RWPE2 (cell line): ENCODE results near the gene PPP1R7.

ENCODE experiments used
- ATAC-seq: fragments of 200-7000 bp; cut with Tn5 transposase; 3 replicates; pipeline ENCODE4 v1.9.1; 2021; ENCODE audit warnings: low read depth
- DNase-seq: peaks from one replicate; pipeline ENCODE4 v3.0.0-alpha.2; 2020; ENCODE audit warnings: low spot score
- H3K27ac ChIP-seq: fragments of 450-650 bp; 2 replicates; pipeline ENCODE4 v1.5.1; 2017; ENCODE audit warnings: mild to moderate bottlenecking; ENCODE audit not compliant: poor library complexity, severe bottlenecking
- H3K27me3 ChIP-seq: fragments of 250-450 bp; sonication (Bioruptor Pico); 2 replicates; pipeline ENCODE4 v1.5.1; 2021; ENCODE audit warnings: mild to moderate bottlenecking, moderate library complexity; ENCODE audit not compliant: insufficient read depth, poor library complexity, severe bottlenecking
- H3K36me3 ChIP-seq: fragments of 250-450 bp; sonication (Bioruptor Pico); 2 replicates; pipeline ENCODE4 v1.5.1; 2020; ENCODE audit warnings: low read depth, mild to moderate bottlenecking, moderate library complexity
- H3K4me1 ChIP-seq: fragments of 250-450 bp; sonication (Bioruptor Pico); 2 replicates; pipeline ENCODE4 v1.5.1; 2021; ENCODE audit warnings: mild to moderate bottlenecking, moderate library complexity; ENCODE audit not compliant: insufficient read depth, poor library complexity, severe bottlenecking
- H3K4me3 ChIP-seq: fragments of 250-450 bp; sonication (Bioruptor Pico); 2 replicates; pipeline ENCODE4 v1.5.1; 2021; ENCODE audit warnings: mild to moderate bottlenecking, moderate library complexity; ENCODE audit not compliant: severe bottlenecking
- H3K9me3 ChIP-seq: fragments of 250-450 bp; sonication (Bioruptor Pico); 2 replicates; pipeline ENCODE4 v1.5.1; 2021; ENCODE audit warnings: mild to moderate bottlenecking, moderate library complexity; ENCODE audit not compliant: severe bottlenecking
- TF ChIP-seq, protein P1 (sequence below): fragments of 450-650 bp; IDR thresholded peaks from one replicate; pipeline ENCODE4 v1.5.1; 2017; ENCODE audit warnings: mild to moderate bottlenecking, moderate library complexity; ENCODE audit not compliant: poor library complexity, severe bottlenecking

Gene PPP1R7

DNA sequence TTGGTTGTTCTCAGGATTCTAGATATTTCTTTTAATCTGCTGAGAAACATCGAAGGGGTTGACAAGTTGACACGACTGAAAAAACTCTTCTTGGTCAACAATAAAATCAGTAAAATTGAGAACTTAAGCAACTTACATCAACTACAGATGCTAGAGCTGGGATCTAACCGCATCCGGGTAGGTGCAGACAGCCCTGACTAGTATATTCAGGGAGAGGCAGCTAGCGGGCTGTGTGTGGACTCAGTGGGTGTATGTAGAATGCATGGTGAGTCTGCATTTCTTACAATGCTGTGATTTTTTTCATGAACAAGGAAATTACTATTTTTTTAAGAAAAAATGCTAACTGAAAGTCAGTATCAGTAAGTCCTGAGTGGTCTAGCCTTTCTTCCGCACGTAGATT is 10.1 kb downstream of the PPP1R7 start:
- TF ChIP-seq, protein P1, sequence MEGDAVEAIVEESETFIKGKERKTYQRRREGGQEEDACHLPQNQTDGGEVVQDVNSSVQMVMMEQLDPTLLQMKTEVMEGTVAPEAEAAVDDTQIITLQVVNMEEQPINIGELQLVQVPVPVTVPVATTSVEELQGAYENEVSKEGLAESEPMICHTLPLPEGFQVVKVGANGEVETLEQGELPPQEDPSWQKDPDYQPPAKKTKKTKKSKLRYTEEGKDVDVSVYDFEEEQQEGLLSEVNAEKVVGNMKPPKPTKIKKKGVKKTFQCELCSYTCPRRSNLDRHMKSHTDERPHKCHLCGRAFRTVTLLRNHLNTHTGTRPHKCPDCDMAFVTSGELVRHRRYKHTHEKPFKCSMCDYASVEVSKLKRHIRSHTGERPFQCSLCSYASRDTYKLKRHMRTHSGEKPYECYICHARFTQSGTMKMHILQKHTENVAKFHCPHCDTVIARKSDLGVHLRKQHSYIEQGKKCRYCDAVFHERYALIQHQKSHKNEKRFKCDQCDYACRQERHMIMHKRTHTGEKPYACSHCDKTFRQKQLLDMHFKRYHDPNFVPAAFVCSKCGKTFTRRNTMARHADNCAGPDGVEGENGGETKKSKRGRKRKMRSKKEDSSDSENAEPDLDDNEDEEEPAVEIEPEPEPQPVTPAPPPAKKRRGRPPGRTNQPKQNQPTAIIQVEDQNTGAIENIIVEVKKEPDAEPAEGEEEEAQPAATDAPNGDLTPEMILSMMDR: no peak
- DNase-seq: no peak
- Histone ChIP-seq H3K27ac (no peak overlapping the region), H3K4me3 (no peak overlapping the region), H3K4me1 (no peaks in the 10 kb centered on the region), H3K36me3 (peaks cover 34% of the 10 kb centered on the region), H3K9me3 (no peaks in the 10 kb centered on the region), H3K27me3 (no peaks in the 10 kb centered on the region)
- ATAC-seq: no peak

DNA sequence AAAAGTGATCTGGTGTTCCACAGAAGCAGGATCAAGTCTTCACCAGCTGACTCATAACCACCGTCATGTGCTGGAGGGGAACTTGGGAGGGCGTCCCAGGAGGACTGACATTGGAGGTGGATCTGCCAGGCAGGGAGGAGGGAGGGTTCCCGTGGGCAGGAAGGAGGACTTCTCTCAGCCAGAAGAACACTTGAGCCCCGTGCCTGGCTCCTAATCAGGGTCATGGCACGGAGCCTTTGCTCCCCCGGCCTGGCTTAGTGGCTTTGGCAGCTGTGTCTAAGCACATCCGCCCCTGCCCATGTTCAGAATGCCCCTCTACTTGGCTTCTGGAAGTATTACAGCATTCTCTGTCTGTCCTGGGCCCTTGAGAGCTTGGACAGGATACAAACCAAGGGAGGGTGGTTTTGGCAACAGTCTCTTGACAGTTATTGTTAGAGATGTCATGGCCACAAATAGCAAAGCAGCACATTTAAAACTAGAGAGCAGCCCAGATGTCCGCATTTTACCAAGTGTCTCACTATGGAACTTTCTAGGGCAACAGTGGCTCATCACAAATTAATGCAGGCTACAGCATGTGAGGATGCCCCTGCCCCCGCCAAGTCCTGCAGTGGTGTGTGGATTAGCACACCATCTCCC is 11.5 kb downstream of the PPP1R7 start:
- TF ChIP-seq, protein P1: no peak
- Histone ChIP-seq H3K36me3 (peaks cover 40% of the 10 kb centered on the region), H3K4me3 (no peak overlapping the region), H3K27me3 (no peaks in the 10 kb centered on the region), H3K9me3 (no peaks in the 10 kb centered on the region), H3K27ac (no peak overlapping the region), H3K4me1 (no peaks in the 10 kb centered on the region)
- no peak for DNase-seq
- no peak for ATAC-seq

DNA sequence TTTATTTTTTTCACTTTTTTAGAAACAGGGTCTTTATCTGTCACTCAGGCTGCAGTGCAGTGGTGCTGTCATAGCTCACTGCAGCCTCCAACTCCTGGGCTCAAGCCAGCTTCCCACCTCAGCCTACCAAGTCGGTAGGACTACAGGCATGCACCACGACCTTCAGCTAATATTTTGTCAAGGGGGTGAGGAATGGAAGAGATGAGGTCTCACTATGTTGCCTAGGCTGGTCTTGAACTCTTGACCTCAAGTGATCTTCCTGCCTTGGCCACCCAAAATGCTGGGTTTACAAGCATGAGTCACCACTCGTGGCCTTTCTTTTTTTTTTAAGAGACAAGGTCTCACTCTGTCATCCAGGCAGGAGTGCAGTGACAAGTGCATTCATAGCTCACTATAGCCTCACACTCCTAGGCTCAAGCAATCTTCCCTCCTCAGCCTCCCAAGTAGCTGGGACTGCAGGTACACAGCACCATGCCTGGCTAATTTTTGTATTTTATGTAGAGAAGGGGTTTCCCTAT is 13.4 kb downstream of the PPP1R7 start:
- DNase-seq (no peak), ATAC-seq (no peak)
- Histone ChIP-seq H3K9me3 (no peaks in the 10 kb centered on the region), H3K4me1 (no peaks in the 10 kb centered on the region), H3K36me3 (peaks cover 33% of the 10 kb centered on the region), H3K4me3 (no peak overlapping the region), H3K27me3 (no peaks in the 10 kb centered on the region), H3K27ac (no peak overlapping the region)
- TF ChIP-seq, protein P1: no peak

DNA sequence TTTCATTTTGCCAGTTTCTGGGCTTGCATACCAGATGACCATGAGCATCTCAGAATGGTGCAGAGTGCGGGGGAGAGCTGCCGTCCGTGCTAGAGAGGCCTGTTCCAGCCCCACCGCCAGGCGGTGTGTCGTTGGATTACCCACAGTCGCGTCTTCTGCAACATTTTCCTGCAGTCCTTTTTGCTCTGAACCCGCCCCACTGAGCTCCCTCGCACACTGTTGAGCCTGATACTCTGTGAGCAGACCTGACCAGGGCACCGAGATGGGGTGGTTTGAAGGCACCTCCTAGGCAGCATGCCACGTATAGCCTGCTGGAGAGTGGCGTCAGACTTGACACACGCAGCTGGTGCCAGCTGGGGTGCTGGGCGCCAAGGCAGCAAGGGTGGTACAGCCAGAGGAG is 18.1 kb downstream of the PPP1R7 start:
- Histone ChIP-seq H3K9me3 (peaks cover 2% of the 10 kb centered on the region), H3K4me1 (no peaks in the 10 kb centered on the region), H3K27ac (no peak overlapping the region), H3K4me3 (no peak overlapping the region), H3K36me3 (peaks cover 45% of the 10 kb centered on the region), H3K27me3 (no peaks in the 10 kb centered on the region)
- DNase-seq: no peak
- TF ChIP-seq, protein P1: no peak
- ATAC-seq: no peak

DNA sequence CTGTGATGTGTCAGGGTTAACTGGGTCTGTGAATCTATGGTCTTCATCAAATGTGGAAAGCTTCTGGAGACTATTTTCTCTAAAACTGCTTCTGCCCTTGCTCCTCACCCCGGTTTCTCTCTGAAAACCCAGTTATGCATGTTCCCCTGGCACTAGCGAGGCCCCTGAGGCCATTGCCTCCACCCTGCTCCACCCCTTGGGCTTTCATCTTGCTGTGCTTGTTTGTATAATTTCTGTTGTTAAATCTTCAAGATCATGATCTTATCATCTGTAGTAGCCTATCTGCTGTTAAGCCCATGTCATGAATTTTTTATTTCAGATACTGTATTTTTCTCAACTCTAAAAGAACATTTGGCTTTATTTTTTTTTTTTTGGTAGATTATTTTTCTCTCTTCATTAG is 23.3 kb downstream of the PPP1R7 start:
- TF ChIP-seq, protein P1: no peak
- Histone ChIP-seq H3K27me3 (no peaks in the 10 kb centered on the region), H3K36me3 (peaks cover 23% of the 10 kb centered on the region), H3K27ac (no peak overlapping the region), H3K9me3 (peaks cover 2% of the 10 kb centered on the region), H3K4me3 (no peak overlapping the region), H3K4me1 (no peaks in the 10 kb centered on the region)
- ATAC-seq (no peak), DNase-seq (no peak)
